GM12872 (cell line): ENCODE data around the gene EHD3.

Source experiments
- TF ChIP-seq, protein P1 (sequence below): IDR thresholded peaks from 3 replicates; pipeline ENCODE4 v1.5.1; 2011; ENCODE audit warnings: low read depth, mild to moderate bottlenecking, low read length, moderate library complexity; ENCODE audit not compliant: insufficient read depth

EHD3 gene

DNA sequence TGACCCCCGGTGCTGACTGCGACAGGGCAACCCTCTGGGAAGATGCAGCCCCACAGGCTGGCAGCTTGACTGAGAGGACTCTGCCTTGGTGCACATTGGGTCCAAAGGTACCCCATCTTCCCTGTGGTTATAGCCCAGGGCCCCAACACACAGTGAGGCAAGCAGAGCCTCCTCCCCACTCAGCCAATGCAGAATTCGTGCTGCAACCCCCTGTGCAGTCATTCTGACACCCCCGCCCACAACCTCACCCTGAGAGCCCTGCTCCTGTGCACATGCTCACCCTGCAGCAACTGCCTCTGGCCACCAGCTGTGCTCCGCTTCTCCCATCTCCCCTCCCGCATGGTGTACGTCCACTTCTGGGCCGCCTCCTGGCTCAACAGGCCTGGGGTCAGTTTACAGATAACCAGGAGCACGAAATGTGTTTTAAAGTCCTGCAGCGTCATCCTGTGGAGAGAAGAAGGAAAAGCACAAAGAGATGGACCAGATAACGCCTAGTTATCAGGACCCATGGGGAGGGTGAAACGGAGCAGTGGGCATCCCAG is 41.0 kb upstream of the EHD3 start:
- TF ChIP-seq, protein P1, sequence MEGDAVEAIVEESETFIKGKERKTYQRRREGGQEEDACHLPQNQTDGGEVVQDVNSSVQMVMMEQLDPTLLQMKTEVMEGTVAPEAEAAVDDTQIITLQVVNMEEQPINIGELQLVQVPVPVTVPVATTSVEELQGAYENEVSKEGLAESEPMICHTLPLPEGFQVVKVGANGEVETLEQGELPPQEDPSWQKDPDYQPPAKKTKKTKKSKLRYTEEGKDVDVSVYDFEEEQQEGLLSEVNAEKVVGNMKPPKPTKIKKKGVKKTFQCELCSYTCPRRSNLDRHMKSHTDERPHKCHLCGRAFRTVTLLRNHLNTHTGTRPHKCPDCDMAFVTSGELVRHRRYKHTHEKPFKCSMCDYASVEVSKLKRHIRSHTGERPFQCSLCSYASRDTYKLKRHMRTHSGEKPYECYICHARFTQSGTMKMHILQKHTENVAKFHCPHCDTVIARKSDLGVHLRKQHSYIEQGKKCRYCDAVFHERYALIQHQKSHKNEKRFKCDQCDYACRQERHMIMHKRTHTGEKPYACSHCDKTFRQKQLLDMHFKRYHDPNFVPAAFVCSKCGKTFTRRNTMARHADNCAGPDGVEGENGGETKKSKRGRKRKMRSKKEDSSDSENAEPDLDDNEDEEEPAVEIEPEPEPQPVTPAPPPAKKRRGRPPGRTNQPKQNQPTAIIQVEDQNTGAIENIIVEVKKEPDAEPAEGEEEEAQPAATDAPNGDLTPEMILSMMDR, result no peak

DNA sequence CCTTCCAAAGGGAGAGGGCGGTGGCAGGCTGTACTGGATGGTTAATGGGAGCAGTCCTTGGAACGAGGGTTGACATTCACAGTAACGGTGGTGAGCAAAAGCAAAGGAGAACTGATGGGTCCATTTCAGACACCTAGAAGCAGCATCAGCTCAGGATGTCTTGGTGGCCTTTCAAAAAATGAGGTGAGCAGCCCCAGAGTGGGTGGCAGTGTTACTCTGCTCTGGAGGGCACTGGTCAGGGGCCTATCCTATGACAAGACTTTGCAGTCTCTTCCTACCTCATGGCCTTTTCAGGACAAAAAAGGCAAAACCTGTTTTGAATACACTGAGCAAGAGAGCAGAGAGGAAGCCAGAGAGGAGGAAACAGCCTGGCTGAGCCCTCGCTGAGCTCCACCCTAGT is 40.1 kb upstream of the EHD3 start:
- TF ChIP-seq, protein P1, result no peak

DNA sequence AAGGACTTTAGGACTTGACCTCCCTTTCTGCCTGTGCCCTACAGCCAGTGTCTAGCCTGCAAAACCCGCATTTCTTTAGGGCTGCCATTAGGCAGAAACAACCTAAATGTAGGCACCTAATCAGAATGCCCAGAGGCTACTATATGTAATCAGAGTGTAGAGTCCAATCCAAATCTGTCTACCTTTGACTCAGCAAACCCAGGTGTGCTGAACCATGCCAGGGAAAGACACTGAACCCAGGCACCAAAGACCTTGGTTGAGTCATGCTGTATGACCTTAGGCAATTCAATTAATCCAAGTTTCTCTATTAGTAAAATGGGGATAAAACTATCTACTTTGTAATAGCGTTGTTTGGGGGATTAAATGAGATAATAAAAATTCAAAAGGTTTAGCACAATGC is 37.3 kb upstream of the EHD3 start:
- TF ChIP-seq, protein P1, result no peak

- TF ChIP-seq, protein P1, result no peak
Measured at GRCh38 chr2:31197166-31197565, 36.8 kb upstream of the EHD3 start.

DNA sequence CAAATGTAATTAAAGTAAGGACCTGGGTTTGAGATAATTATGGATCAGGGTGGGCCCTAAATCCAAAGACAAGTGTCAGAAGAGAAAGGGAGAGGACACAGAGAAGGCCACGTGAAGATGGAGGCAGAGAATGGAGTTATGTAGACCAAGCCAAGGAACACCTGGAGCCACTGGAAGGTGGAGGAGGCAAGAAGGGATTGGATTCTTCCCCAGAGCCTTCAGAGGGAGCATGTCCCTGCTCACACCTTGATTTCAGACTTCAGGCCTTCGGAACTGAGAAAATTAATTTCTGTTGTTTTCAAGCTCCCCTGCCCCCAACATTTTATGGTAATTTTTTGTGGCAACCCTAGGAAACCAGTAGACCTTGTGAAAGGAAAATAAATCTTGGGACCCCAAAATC is 36.3 kb upstream of the EHD3 start:
- TF ChIP-seq, protein P1, result no peak

DNA sequence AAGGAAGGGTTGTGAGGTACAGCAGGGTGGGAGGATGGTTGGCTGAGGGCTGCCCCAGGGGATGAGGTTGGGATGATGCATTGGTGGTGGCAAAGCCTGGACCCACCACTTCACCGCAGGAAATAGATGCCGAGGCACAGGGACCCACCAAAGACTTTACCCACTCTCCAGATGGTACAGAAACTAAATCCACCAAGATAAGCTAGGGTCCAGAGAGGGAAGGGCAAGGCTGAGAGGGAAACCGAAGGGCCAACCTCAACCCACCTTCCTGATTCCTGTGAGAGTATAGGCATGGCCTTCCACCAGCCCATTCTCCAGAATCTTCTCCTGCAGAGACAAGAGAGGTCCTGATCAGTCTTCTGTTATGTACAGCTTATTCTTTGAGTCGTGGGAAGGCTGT is 34.7 kb upstream of the EHD3 start:
- TF ChIP-seq, protein P1, result no peak

DNA sequence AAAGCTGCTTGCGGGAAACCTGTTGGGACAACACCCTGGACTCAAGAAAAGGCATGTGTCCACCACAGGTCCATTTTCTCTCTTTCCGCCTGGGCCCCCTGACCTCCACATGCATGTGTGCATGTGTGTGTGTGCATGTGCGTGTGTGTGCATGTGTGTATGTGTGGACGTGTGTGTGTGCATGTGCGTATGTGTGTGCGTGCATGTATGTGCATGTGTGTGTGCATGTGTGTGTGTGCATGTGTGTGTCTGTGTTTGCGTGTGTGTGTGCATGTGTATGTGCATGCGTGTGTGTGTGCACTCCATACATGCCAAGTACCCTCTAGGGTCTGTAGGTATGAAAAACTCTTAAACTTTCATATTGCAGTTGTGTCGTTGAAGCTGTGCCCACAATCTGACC is 33.0 kb upstream of the EHD3 start:
- TF ChIP-seq, protein P1, result no peak

- TF ChIP-seq, protein P1, result no peak
Measured at GRCh38 chr2:31202041-31202440, 31.9 kb upstream of the EHD3 start.
